Breast epithelium (tissue), 3 donors: Measurements from ENCODE around the gene NUP88.

Experiments
- CTCF ChIP-seq, 3 donors: fragments of 450-650 bp; IDR thresholded peaks; one replicate each; pipeline ENCODE4 v1.5.1; 2016 to 2017; ENCODE audit warnings: antibody characterized with exemption in 3 of 3, mild to moderate bottlenecking in 3 of 3, moderate library complexity in 3 of 3
- POLR2A ChIP-seq: fragments of 450-650 bp; IDR thresholded peaks from one replicate; pipeline ENCODE4 v1.6.1; 2016; ENCODE audit warnings: antibody characterized with exemption, mild to moderate bottlenecking, moderate library complexity
- POLR2AphosphoS5 ChIP-seq, 3 donors: sonication (generic); formaldehyde crosslinking; IDR thresholded peaks; one replicate each; pipeline ENCODE4 v1.6.1; 2017; ENCODE audit warnings: antibody characterized with exemption in 3 of 3

GRCh38 chr17:5422505-5422904, 3.0 kb upstream of the NUP88 start:
- no peak for TF ChIP-seq CTCF (IDR thresholded peaks at IDR 0.05)
- no peak for TF ChIP-seq POLR2A
- TF ChIP-seq POLR2AphosphoS5 (IDR thresholded peaks at IDR 0.05): no peak
